ENCODE data around the gene CDH13. TPM values are rescaled to one million over a fixed set of nuclear protein-coding genes. Genes with fewer than 3 reads are reported as not detected.

The CDH13 gene
- total RNA-seq, 2 donors from 2014 or later, result 2.4 to 6.3 TPM

GRCh38 chr16:83838151-83838550 lies 1211.4 kb downstream of the CDH13 start:
- Histone ChIP-seq H3K9me3 (no peaks in the 10 kb centered on the region), H3K9ac (ENCODE audit: low read depth in 2 of 2, low read length in 2 of 2) (no peak overlapping the region), H3K4me1 (no peaks in the 10 kb centered on the region), H3K36me3 (no peaks in the 10 kb centered on the region), H3K27ac (no peak overlapping the region), H3K27me3 (no peaks in the 10 kb centered on the region), H3K4me3 (no peak overlapping the region)
- intact Hi-C loops (cut with DNase I), result no loop called here
- DNase-seq, result no peak
- TF ChIP-seq CTCF (IDR thresholded peaks at IDR 0.05), result no peak

- intact Hi-C loops (cut with DNase I), result no loop called here
- H3K4me1 ChIP-seq, result no peaks in the 10 kb centered on the region
- H3K9me3 ChIP-seq, result no peaks in the 10 kb centered on the region
- TF ChIP-seq CTCF (IDR thresholded peaks at IDR 0.05), result no peak
- H3K27me3 ChIP-seq, result no peaks in the 10 kb centered on the region
- DNase-seq, result no peak
- no peak overlapping the region for H3K27ac ChIP-seq
- H3K4me3 ChIP-seq, result no peak overlapping the region
- H3K9ac ChIP-seq (ENCODE audit: low read depth in 2 of 2, low read length in 2 of 2), result no peak overlapping the region
- no peaks in the 10 kb centered on the region for H3K36me3 ChIP-seq
These were observed 1212.8 kb downstream of the CDH13 start for GRCh38 chr16:83839561-83839960.

DNA sequence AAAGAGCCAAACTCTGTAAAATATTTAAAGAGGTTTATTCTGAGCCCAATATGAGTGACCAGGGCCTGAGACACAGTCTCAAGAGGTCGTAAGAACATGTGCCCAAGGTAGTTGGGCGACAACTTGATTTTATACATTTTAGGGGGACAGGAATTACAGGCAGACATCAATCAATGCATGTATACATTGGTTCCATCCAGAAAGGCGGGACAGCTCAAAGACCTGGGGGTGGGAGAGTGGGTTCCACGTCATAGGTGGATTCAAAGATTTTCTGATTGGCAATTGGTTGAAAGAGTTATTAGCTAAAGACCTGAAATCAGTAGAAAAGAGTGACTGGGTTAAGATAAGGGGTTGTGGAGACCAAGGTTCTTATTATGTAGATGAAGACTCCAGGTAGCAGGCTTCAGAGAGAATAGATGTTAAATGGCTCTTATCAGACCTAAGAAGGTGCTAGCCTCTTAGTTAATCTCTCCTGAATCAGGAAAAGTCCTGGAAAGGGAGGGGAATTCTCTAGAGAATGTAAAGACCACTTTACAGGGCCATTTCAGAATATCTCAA lies 1213.4 kb downstream of the CDH13 start:
- Histone ChIP-seq H3K4me1 (no peaks in the 10 kb centered on the region), H3K4me3 (no peak overlapping the region), H3K9me3 (no peaks in the 10 kb centered on the region), H3K27me3 (no peaks in the 10 kb centered on the region), H3K27ac (no peak overlapping the region), H3K9ac (ENCODE audit: low read depth in 2 of 2, low read length in 2 of 2) (no peak overlapping the region), H3K36me3 (no peaks in the 10 kb centered on the region)
- TF ChIP-seq CTCF (IDR thresholded peaks at IDR 0.05), result no peak
- no peak for DNase-seq
- intact Hi-C loops (cut with DNase I), result no loop called here

DNA sequence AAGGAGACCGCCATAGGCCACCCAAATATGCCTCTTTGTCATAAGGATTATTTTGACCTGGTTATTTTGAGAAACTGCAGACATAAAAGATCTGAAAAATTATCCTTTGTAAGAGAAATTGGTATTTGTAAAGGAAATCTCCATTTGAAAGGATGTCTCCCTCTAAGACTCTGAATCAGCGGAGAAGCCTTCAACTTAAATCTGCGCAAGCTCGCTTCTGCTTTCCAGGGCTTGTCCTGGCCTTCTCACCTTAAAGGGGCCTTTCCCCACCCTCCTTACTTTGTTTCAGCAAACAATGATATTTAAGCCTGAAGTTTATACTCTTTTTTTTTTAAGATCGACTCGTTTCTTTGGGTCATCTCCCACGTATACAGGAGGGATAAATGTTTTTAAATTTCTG lies 1215.5 kb downstream of the CDH13 start:
- no peak overlapping the region for H3K9ac ChIP-seq (ENCODE audit: low read depth in 2 of 2, low read length in 2 of 2)
- no peaks in the 10 kb centered on the region for H3K9me3 ChIP-seq
- TF ChIP-seq CTCF (IDR thresholded peaks at IDR 0.05), result no peak
- no peak overlapping the region for H3K27ac ChIP-seq
- H3K36me3 ChIP-seq, result no peaks in the 10 kb centered on the region
- no peak overlapping the region for H3K4me3 ChIP-seq
- H3K27me3 ChIP-seq, result no peaks in the 10 kb centered on the region
- DNase-seq, result no peak
- H3K4me1 ChIP-seq, result no peaks in the 10 kb centered on the region
- intact Hi-C loops (cut with DNase I), result no loop called here

DNA sequence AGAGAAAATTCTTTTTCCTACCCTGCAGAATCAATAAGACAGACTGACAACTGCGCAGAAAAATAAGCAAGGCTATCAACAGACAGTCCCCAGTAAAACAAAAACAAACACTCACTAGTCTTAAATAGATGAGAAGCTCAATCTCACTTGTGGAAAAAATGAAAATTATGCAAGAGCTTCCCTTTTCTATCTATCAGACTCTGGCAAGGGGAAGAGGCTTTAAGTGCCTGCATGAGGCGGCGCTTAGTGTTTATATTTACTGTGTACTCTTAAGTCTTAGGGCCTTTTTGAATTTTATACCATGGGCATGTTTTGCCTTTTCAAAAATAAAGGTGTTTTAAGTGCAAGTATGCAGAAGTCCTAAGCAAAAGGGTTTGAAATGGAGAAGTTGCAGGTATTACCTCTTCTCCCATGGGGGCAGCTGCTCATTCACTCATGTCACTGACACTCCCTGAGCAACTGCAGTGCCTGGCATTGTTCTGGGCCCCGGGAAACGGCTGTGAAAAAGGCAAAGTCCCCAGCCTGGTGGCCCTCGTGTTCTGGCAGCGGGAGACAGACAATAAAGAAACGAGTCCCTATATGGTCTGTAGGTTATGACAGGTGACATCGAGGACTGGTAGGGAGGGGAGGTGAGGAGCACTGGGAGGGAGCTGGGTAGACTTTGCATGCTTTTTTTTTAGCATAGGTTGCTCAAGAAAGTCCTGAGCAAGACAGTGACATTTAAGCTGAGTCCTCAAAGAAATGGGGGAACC lies 1216.2 kb downstream of the CDH13 start:
- no peaks in the 10 kb centered on the region for H3K9me3 ChIP-seq
- DNase-seq, result no peak
- TF ChIP-seq CTCF (IDR thresholded peaks at IDR 0.05), result no peak
- intact Hi-C loops (cut with DNase I), result no loop called here
- H3K9ac ChIP-seq (ENCODE audit: low read depth in 2 of 2, low read length in 2 of 2), result no peak overlapping the region
- H3K27ac ChIP-seq, result no peak overlapping the region
- H3K4me3 ChIP-seq, result no peak overlapping the region
- no peaks in the 10 kb centered on the region for H3K36me3 ChIP-seq
- no peaks in the 10 kb centered on the region for H3K27me3 ChIP-seq
- no peaks in the 10 kb centered on the region for H3K4me1 ChIP-seq
